GM10248 (cell line): ENCODE results near the gene PDE10A.

Experiments used
- CTCF ChIA-PET: fragments of 300-600 bp; sonication (Branson Sonifier 250); formaldehyde crosslinking; extraction: SDS; loops from one replicate; lab custom pipeline; 2021; ENCODE audit warnings: antibody characterized with exemption; lab: Yijun Ruan, JAX
- POLR2A ChIA-PET: fragments of 350-650 bp; sonication (Branson Sonifier 250); formaldehyde crosslinking; extraction: SDS; loops from one replicate; lab custom pipeline; 2020; ENCODE audit warnings: antibody characterized with exemption; lab: Yijun Ruan, JAX
- DNase-seq: peaks from one replicate; pipeline ENCODE4 v3.0.0; 2012; ENCODE audit errors: extremely low spot score
- TF ChIP-seq, protein P1 (sequence below): IDR thresholded peaks from 2 replicates; pipeline ENCODE4 v1.5.1; 2012; ENCODE audit warnings: mild to moderate bottlenecking, low read depth; ENCODE audit errors: extremely low read depth, missing control alignments, control extremely low read depth

PDE10A gene

DNA sequence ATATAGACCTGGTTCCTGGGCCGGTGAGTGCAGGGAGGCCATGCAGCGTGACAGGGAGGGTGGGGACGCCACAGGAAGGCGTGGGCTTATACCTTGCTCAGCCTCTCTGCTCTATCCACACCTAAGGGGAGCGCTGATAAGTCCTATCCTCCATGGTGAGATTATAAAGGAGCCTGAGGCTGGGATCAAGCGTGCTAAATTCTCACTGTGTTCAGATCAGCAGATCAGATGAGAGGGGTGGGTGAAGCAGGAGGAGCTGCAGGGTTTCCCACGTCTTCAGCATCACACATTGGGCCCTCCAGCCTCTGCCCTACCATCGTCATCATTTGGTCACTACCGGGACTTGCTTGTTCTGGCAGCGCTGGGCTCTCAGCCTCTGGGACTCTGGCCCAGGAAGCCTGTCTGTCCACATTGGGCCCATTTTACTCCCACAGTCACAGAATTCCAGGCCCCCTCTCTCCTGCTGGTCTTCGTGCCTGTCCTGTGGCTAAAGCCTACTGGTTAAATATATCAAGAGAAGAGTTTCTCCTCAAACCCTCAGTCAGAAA lies 29.1 kb upstream of the PDE10A start:
- POLR2A ChIA-PET, result no interaction called here
- TF ChIP-seq, protein P1, sequence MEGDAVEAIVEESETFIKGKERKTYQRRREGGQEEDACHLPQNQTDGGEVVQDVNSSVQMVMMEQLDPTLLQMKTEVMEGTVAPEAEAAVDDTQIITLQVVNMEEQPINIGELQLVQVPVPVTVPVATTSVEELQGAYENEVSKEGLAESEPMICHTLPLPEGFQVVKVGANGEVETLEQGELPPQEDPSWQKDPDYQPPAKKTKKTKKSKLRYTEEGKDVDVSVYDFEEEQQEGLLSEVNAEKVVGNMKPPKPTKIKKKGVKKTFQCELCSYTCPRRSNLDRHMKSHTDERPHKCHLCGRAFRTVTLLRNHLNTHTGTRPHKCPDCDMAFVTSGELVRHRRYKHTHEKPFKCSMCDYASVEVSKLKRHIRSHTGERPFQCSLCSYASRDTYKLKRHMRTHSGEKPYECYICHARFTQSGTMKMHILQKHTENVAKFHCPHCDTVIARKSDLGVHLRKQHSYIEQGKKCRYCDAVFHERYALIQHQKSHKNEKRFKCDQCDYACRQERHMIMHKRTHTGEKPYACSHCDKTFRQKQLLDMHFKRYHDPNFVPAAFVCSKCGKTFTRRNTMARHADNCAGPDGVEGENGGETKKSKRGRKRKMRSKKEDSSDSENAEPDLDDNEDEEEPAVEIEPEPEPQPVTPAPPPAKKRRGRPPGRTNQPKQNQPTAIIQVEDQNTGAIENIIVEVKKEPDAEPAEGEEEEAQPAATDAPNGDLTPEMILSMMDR, result no peak
- DNase-seq, result no peak
- CTCF ChIA-PET, result no interaction called here

DNA sequence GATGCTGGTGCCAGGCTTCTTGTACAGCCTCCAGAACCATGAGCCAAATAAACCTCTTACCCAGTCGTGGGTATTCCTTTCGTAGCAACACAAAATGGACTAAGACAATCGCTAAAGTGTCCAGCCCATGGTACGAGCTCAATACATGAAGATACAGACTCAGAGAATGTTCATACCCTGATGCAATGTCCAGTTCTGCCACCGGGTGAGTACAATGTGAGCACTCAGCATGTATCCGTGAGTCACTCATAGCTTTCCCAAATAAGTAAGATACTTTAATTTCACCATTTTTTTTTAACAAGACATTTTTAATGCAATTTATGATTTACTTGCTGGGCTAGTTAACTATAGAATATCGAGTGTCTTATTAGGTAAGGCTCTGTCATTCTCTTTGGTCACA lies 26.7 kb upstream of the PDE10A start:
- ChIA-PET POLR2A (no interaction called here), CTCF (no interaction called here)
- DNase-seq, result no peak
- TF ChIP-seq, protein P1, result no peak

DNA sequence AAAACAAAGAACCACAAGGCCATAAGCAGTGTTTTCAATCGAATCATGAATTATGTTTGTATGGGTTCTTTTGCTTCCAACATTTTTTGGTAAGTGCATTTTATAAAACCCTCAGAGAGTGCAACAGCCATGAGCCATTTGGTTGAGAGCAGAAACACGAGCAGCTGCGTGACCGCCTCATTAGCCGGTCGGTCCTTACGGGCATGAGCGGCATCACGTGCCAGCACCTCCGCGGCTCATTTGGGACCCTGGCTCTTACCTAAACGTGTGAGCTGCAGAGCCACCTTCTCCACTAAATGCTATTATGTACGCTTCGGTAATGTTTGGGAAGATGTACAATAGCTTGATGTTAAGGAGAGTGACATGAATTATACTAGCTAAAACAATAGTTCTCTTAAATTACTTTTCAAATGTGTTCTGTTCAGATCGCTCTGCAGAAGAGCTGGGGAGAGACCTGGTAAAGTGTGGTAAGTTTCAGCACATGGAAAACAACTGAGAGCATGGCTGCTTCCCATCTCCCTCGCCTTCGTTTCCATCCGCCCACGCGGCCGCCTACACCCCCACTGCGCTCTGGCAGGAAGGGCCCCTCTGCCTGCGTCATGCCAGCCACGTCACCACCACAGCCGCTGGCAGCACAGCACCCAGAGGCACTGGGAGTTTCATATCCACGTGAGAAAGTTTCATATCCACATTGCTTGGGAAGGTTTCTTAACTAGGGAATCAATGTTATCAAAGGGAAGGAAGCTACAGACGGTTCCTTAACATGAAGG lies 23.7 kb upstream of the PDE10A start:
- TF ChIP-seq, protein P1, result no peak
- ChIA-PET POLR2A (no interaction called here), CTCF (no interaction called here)
- no peak for DNase-seq

DNA sequence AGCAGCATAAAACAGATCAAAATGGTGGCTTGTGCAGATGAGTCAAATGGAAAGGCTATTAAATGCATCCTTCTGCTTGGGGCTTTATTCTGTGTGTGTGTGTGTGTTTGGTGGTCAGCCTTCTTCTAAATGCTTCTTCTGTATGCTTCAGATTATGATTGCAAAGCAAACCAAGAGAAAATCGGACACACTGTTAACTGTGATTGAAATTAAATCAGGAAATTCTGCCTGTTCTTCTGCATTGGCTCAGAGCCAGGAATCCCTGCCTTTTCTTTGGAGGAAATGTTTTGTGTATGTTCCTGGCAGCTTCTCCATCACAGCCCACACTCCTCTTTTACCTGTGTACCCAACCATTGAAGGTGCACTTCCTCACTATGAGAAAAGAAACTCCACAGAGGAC lies 22.3 kb upstream of the PDE10A start:
- TF ChIP-seq, protein P1, result no peak

DNA sequence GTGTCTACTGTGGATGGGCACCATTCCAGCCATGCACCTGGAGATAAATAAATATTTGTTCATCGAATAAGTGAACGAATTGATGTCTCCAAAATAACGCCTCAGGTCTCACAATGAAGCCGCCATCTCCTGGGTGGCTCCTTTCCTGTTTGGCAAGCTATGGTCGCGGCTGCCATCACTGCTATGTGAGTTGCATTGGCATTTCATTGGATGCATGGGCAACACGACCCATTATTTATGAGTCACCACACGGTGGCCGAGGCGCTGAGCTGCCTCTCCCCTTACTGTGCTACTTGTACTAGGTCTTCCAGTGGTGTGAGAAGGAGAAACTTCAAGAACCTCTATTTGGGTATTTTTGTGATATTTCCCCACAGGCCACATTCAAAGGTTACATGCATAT lies 21.3 kb upstream of the PDE10A start:
- POLR2A ChIA-PET, result no interaction called here
- CTCF ChIA-PET, result no interaction called here
- no peak for DNase-seq
- TF ChIP-seq, protein P1, result no peak

More for the DNA sequence above, 22.3 kb upstream of the PDE10A start:
- ChIA-PET POLR2A (no interaction called here), CTCF (no interaction called here)
- no peak for DNase-seq

DNA sequence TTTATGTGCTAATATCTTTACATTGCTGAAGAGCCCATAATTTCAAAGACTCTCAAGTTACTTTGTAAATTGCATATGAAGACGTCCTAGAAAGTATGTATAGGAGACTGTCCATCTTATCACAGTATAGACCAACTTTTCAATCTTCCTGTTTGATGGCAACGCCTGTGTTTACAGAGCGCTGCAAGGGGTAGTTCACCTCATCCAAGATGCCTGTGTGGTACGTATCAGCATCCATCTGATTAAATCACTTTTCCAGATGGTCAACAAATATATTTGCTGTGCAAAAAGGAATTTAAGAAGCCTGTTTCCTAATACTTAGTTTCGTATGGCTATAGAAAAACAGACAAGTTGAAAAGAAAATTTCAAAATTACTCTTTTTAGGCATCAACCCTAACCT lies 17.9 kb upstream of the PDE10A start:
- CTCF ChIA-PET, result no interaction called here

More for the DNA sequence above, 17.9 kb upstream of the PDE10A start:
- TF ChIP-seq, protein P1, result no peak
- no peak for DNase-seq
- POLR2A ChIA-PET, result no interaction called here
